GM19397 (cell line): Measurements from ENCODE around the gene P4HA2.
"Not testable (repeated sequence)": the region's sequence is repeated elsewhere in the genome, so short reads cannot be mapped to it uniquely, and the experiment has no call there.

Source experiments
- ATAC-seq: cut with Tn5 transposase; IDR thresholded peaks from one replicate; pipeline ENCODE4 v1.9.1; 2021; ENCODE audit warnings: mild to moderate bottlenecking, moderate library complexity; ENCODE audit not compliant: unreplicated experiment

P4HA2 gene

GRCh38 chr5:132161574-132162326, 65.9 kb downstream of the P4HA2 start:
- not testable (repeated sequence) for ATAC-seq

- no peak for ATAC-seq
Observed at GRCh38 chr5:132156413-132156812, 71.2 kb downstream of the P4HA2 start.

GRCh38 chr5:132150565-132150964, 77.1 kb downstream of the P4HA2 start:
- no peak for ATAC-seq

GRCh38 chr5:132147663-132148062, 80.0 kb downstream of the P4HA2 start:
- ATAC-seq, result no peak

GRCh38 chr5:132145326-132145725, 82.3 kb downstream of the P4HA2 start:
- not testable (repeated sequence) for ATAC-seq

GRCh38 chr5:132143148-132143547, 84.5 kb downstream of the P4HA2 start:
- ATAC-seq, result no peak

GRCh38 chr5:132142459-132142858, 85.2 kb downstream of the P4HA2 start:
- ATAC-seq, result no peak
